IPS-18a (cell line): Measurements from ENCODE around the gene ZMYND8.

Source experiments
- H3K27ac ChIP-seq: one replicate; pipeline ENCODE4 v1.5.1; 2013; ENCODE audit warnings: low read length
- H3K27me3 ChIP-seq: one replicate; pipeline ENCODE4 v1.6.1; 2013; ENCODE audit warnings: mild to moderate bottlenecking, low read length; ENCODE audit not compliant: control insufficient read depth, insufficient read depth
- H3K36me3 ChIP-seq: one replicate; pipeline ENCODE4 v1.6.1; 2013; ENCODE audit warnings: low read depth, low read length; ENCODE audit not compliant: control insufficient read depth
- H3K4me1 ChIP-seq: one replicate; pipeline ENCODE4 v1.6.1; 2013; ENCODE audit warnings: low read depth, low read length; ENCODE audit not compliant: control insufficient read depth
- H3K4me3 ChIP-seq: one replicate; pipeline ENCODE4 v1.5.1; 2013; ENCODE audit warnings: low read length
- H3K9ac ChIP-seq: one replicate; pipeline ENCODE4 v1.6.1; 2013; ENCODE audit warnings: mild to moderate bottlenecking, low read length, moderate library complexity
- H3K9me3 ChIP-seq: one replicate; pipeline ENCODE4 v1.6.1; 2013; ENCODE audit warnings: low read depth, low read length; ENCODE audit not compliant: control insufficient read depth

The ZMYND8 gene

DNA sequence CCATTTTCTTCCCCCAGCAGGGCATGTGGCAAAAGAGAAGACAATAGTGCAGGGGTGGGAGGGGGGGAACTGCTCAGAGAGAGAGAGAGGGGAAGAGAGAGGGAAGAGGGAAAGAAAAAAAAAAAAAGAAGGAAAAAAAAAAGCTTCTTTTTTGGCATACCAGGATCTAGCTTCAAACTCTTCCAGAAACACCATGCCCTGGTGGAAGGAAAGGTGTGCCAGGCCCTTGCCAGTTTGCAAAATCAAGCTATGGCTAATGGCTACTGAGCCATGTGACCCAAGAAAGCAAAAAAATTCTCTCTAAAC lies 326 bp downstream of the ZMYND8 start:
- Histone ChIP-seq H3K27ac (peak overlapping the region; percentile 98), H3K4me3 (peak overlapping the region; percentile 48), H3K4me1 (peaks cover 97% of the 10 kb centered on the region)

DNA sequence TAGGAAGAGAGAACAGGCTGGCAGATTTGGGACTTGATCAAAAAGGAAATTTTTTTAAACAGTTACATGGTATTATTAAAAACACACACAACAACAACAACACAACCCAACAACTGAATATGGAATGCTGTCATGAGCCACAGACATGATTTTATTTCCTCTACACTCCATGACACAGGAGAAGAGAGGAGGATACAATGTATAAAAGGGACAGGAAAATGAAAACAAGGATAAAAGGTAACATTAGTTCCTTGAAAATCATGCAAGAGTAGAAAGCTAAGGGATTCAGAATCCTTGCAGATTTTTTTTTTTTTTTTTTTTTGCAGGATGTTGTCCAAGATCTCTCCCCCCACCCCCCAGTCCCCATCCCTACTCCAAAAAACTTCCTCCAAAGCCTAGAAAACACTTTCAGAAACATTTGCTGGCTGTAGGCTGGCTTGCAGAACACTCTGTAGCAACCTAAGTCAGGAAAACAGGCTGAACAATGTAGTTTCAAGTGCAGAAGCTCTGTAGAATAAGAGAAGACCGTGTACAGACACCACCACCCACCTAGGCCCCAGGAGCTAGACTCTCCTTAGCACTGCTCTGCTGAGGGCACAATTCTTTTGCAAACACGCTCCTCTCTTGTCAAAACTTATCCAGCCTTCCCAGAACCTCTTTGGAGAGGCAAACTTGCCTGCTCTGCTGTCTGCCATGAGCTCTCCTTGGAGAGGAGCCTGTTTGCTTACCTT lies 845 bp downstream of the ZMYND8 start:
- Histone ChIP-seq H3K9ac (peak overlapping the region; percentile 88), H3K27me3 (no peaks in the 10 kb centered on the region), H3K36me3 (peaks cover 23% of the 10 kb centered on the region), H3K4me1 (peaks cover 97% of the 10 kb centered on the region), H3K4me3 (peak overlapping the region; percentile 48), H3K27ac (peak overlapping the region; percentile 79), H3K9me3 (no peaks in the 10 kb centered on the region)

More for the DNA sequence above, 326 bp downstream of the ZMYND8 start:
- Histone ChIP-seq H3K9ac (peak overlapping the region; percentile 88), H3K27me3 (no peaks in the 10 kb centered on the region), H3K9me3 (no peaks in the 10 kb centered on the region), H3K36me3 (peaks cover 23% of the 10 kb centered on the region)

DNA sequence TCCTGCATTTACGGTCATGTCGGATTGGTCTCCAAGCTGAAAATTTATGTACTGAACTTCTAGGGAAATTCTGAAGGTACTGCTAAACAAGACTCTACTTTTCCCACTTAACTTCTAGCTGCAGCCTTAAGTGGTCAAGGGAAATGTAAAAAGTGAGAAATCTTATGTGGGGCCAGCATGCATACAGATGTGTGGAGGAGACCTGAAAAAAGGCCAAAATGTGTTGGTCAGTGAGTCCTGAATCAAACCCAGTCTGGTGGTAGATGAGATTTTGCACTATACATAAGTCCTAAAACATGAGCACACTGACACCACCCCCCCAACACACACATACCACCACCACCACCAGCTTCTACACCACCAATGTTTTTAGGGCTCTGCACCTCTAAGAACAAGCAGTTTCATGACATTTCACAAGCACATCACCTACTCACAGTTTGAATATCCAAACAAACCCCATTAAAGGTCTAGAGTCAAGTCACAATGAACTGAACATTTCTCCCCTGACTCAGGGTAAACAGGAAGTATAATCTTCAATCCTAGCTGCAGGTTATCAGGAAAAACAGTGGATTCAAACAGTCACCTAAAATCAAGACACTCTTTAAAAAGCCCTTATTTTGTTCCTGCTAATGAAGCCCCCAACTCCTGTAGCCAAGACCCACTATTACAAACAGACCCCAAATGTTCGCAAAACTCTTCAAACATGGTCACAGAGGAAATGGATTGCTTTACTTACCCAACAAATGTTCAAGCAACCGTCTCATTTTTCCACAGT lies 1.6 kb downstream of the ZMYND8 start:
- Histone ChIP-seq H3K36me3 (peaks cover 19% of the 10 kb centered on the region), H3K27ac (peak overlapping the region; percentile 79)

DNA sequence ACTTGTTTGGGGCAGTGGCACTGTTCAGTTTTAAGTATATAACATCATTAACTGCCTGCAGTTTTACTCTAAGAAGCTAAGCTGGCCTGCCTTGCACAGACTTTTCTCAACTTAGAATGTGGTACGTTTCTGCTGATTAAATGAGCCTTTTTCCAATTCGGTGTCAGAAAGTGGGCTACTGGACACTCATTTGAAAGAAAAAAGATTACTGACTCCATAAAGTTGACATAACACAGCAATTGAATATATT lies 2.1 kb downstream of the ZMYND8 start:
- peak overlapping the region; percentile 88 for H3K9ac ChIP-seq
- peaks cover 97% of the 10 kb centered on the region for H3K4me1 ChIP-seq
- no peaks in the 10 kb centered on the region for H3K9me3 ChIP-seq
- peak overlapping the region; percentile 79 for H3K27ac ChIP-seq
- H3K36me3 ChIP-seq: peaks cover 17% of the 10 kb centered on the region
- H3K4me3 ChIP-seq: peak overlapping the region; percentile 48
- no peaks in the 10 kb centered on the region for H3K27me3 ChIP-seq

More for the DNA sequence above, 1.6 kb downstream of the ZMYND8 start:
- H3K27me3 ChIP-seq: no peaks in the 10 kb centered on the region
- peak overlapping the region; percentile 48 for H3K4me3 ChIP-seq
- H3K9ac ChIP-seq: peak overlapping the region; percentile 88
- peaks cover 97% of the 10 kb centered on the region for H3K4me1 ChIP-seq
- H3K9me3 ChIP-seq: no peaks in the 10 kb centered on the region

DNA sequence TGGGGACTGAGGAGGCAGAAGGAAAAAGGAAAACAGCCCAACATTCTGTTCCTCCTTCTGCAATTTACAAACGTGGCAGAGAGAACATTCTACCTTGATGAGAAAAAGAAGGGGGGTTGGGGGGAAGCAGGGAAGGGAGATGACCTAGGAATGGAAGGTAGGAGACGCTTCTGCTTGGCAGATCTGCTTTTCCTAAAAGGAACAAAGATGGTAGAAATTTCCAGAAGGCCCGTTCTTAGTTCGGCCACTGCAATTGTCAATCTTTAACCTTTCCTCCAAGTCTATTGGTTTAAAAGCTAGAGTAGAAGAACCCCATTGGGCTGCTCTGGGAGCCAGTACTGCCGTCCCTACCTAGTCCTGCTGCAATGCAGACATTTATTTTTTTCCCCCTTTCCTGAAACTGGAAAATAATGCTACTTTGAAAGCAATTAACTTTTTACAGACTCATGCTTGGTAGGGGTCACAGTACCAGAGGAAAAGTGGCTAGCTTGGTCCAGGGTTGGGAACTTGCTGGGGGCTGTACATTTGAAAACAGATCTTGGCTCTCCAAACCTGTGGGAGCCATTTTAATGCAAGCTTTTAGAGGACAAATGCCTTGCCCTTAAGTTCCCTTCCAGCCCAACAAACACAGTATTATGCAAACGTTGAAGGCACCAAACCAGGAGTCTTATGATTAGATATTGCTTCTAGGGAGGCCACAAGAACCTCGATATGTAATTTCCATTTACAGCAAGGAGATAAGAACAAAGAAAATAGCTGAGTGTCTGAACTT lies 2.6 kb downstream of the ZMYND8 start:
- H3K27ac ChIP-seq: peak overlapping the region; percentile 79
- peaks cover 97% of the 10 kb centered on the region for H3K4me1 ChIP-seq
- H3K9me3 ChIP-seq: no peaks in the 10 kb centered on the region
- peaks cover 18% of the 10 kb centered on the region for H3K36me3 ChIP-seq
- peak overlapping the region; percentile 48 for H3K4me3 ChIP-seq
- H3K9ac ChIP-seq: peak overlapping the region; percentile 88
- no peaks in the 10 kb centered on the region for H3K27me3 ChIP-seq

DNA sequence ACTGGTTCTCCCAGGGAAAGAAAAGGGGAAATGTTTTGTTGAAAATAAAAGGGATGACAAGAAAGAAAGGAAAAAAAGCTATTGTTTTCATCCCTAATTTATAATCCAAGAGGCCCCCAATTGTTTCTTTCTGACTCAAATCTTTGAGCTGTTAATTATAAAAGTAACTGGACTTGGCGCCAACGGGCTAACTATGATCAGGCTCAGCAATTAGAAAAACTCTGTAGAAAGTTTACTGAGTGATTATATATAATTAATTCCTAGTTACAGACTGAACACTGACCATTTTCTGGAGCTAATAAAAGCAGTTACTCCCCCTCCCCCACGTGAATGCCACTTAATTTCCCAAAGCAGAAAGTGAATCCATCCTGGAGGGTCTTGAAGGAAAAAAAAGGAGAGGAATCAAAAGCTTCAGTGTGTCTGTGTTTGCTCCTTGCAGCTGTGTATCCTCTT lies 3.2 kb downstream of the ZMYND8 start:
- Histone ChIP-seq H3K4me1 (peaks cover 97% of the 10 kb centered on the region), H3K27ac (peak overlapping the region; percentile 86), H3K4me3 (peak overlapping the region; percentile 48), H3K9me3 (no peaks in the 10 kb centered on the region), H3K9ac (peak overlapping the region; percentile 88), H3K27me3 (no peaks in the 10 kb centered on the region), H3K36me3 (peaks cover 18% of the 10 kb centered on the region)

DNA sequence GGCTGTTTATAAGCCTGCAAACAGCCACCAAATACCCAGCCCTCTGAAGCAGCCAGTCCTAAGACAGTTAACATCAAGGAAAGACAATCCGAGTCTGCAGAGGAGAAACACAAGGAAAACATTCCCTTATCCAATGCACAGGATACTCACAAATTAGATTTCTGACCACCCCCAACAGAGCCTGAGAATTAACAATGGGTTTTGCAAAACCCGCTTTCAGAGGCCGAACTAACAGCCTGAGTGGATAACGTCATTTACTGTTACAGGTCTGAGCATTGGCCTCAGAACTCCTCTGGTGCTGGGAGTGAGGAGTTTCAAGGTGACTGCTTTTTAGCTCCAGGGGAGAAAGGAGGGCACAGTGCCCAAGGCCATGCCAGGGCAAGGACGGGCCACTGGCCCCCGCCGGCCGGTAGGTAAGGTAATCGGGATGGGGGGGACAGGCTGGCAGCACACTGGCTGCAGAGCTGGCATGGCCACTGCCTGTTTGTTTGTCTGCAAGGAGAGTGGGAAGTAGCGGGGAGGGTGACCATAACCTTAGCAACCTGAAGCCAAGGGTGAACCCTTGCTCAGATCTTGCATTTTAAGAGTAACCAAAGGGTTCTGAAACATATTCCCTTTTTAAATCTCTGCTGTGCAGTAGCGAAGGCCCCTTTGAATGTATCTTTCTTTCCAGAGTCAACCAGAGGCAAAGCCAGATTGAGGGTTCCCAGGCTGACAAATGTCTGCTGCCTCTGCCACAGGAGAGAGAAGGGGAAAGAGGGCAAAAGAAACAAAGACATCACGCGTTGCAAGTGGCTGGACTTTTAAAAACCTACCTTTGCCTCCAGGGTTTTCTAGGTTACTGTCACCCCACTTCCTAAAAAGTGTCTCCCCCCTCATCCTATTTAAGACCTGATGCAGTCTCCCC lies 3.9 kb downstream of the ZMYND8 start:
- Histone ChIP-seq H3K36me3 (peaks cover 18% of the 10 kb centered on the region), H3K4me1 (peaks cover 99% of the 10 kb centered on the region), H3K9ac (peak overlapping the region; percentile 88), H3K9me3 (no peaks in the 10 kb centered on the region), H3K27me3 (no peaks in the 10 kb centered on the region), H3K27ac (peak overlapping the region; percentile 86), H3K4me3 (peak overlapping the region; percentile 18)

DNA sequence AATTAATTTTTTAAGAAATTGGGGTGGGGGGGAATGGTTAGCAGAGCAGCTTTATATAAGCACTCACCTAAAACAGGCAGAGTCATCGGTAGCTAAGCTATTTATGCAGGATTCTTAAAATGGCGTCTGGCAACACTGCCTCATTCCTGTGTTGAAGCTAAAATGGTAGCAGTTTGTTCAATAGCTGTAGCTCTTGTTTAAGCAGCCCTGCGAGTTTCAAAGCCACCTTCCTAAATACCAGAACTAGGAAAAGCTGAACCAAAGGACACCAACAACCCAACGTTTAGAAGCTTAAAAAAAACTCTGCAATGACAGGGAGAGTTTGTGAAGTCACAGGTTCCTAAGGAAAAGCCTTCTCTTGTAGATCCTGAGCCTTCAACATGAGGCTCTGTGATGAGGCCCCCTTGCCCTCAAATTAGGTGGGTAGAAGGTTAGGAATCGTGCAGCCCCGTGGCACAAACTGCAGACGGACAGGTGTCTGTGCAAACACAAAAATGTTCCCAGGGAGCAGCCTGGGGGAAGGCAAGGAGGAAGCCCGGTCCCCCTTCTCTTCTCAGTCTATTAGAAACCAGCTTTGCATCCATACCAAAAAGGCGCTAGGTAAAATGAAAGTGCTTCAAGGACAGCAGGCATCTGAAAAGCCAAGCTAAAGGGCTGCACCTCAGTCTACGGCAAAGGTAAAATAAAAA lies 4.7 kb downstream of the ZMYND8 start:
- Histone ChIP-seq H3K9ac (peak overlapping the region; percentile 88), H3K9me3 (no peaks in the 10 kb centered on the region), H3K4me3 (peak overlapping the region; percentile 18), H3K36me3 (peaks cover 23% of the 10 kb centered on the region), H3K27me3 (no peaks in the 10 kb centered on the region), H3K4me1 (peaks cover 99% of the 10 kb centered on the region), H3K27ac (peak overlapping the region; percentile 86)

DNA sequence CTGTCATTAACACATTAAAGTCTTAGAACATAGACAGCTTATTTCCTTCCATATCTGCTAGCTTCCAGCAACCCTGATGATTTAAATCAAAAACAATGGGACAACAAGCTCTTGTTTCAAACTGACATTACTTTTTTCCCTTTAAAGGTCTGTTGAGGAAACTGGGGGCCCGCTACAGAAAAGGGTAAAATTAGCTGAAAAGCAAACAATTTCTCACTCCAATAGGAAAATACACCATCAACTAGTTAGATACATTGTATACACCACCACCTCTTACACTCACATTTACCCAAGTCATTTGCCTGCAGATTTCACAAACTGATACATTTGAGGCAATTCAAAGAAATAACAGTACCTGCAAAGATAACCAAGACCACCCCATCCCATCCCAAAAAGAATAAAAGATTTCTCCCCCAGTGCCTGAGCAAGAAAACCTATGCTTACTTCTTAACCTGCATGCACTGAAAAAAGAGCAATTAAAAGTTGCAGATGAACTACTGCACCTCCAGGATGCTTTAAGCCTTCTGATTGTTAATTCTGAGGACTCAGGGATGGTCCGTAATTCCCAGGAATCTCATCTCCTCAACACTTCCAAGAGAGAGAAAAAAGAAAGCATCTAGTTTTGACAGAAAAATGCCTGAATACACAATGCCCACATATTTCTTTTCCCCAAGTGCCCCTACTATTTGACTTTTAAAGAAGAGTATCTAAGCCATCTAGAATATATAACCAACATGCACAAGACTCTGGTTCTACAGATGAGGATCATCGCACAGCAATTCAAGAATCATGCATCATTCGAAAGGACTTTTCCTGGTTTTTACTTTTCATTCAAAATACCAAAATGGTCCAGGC lies 5.6 kb downstream of the ZMYND8 start:
- Histone ChIP-seq H3K27ac (peak overlapping the region; percentile 86), H3K4me1 (peaks cover 98% of the 10 kb centered on the region), H3K9me3 (no peaks in the 10 kb centered on the region), H3K27me3 (no peaks in the 10 kb centered on the region), H3K36me3 (peaks cover 28% of the 10 kb centered on the region), H3K9ac (peak overlapping the region; percentile 88), H3K4me3 (peak overlapping the region; percentile 33)

DNA sequence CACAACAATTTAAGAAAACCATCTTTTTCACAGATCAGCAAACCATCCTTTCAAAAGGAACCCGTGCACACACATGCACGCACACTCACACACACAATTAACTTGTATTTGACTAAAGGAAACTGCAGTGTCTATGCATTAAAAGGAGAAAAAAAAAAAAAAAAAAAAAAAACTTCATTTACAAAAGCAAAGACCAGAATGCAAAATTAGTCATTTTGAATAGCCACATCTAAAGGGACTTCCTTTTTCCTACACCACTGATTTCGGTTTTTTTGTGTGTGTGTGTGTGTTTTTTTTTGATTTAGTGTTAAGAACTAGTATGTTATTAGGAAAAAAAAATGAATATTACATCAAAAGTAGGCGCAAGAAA lies 6.3 kb downstream of the ZMYND8 start:
- Histone ChIP-seq H3K27me3 (no peaks in the 10 kb centered on the region), H3K9ac (peak overlapping the region; percentile 88), H3K4me1 (peaks cover 91% of the 10 kb centered on the region), H3K36me3 (peaks cover 31% of the 10 kb centered on the region), H3K27ac (peak overlapping the region; percentile 86), H3K9me3 (no peaks in the 10 kb centered on the region), H3K4me3 (peak overlapping the region; percentile 33)
